ENCODE data around the gene VDAC2. TPM values are rescaled to one million over a fixed set of nuclear protein-coding genes. Genes with fewer than 3 reads are reported as not detected.
A peak's percentile ranks its signal among the peaks of the same experiment; 100 is the strongest.

VDAC2 gene
- total RNA-seq, 4 donors from 2014 or later = 219 to 319 (median 285) TPM

GRCh38 chr10:75272094-75272493, 61.5 kb downstream of the VDAC2 start:
- no peaks in the 10 kb centered on the region for H3K9me3 ChIP-seq
- no peaks in the 10 kb centered on the region for H3K27me3 ChIP-seq
- TF ChIP-seq CTCF (IDR thresholded peaks at IDR 0.05) = no peak
- no peak overlapping the region for H3K4me3 ChIP-seq
- WGBS, 2 donors = 83 to 85% methylated on average over 5 of the region's 5 CpGs
- H3K4me1 ChIP-seq = peaks cover 0 to 19% (median 0%) of the 10 kb centered on the region in 3 donors
- no peak for DNase-seq
- intact Hi-C loops (cut with DNase I) = no loop called here
- no peaks in the 10 kb centered on the region for H3K36me3 ChIP-seq
- no peak overlapping the region for H3K27ac ChIP-seq

- DNase-seq = no peak
- peaks cover 0 to 19% (median 0%) of the 10 kb centered on the region in 3 donors for H3K4me1 ChIP-seq
- intact Hi-C loops (cut with DNase I) = no loop called here
- TF ChIP-seq CTCF (IDR thresholded peaks at IDR 0.05) = no peak
- no peak for TF ChIP-seq POLR2A (IDR thresholded peaks at IDR 0.05)
- no peaks in the 10 kb centered on the region for H3K27me3 ChIP-seq
- H3K27ac ChIP-seq = peak overlapping the region in 1 of 4 donors; percentile 25
- no peaks in the 10 kb centered on the region for H3K9me3 ChIP-seq
- H3K36me3 ChIP-seq = no peaks in the 10 kb centered on the region
- H3K4me3 ChIP-seq = no peak overlapping the region
- 56 to 60% methylated on average over 7 of the region's 7 CpGs for WGBS, 2 donors
Observed at GRCh38 chr10:75272896-75273295, 62.3 kb downstream of the VDAC2 start.

- Histone ChIP-seq H3K9me3 (no peaks in the 10 kb centered on the region), H3K27me3 (no peaks in the 10 kb centered on the region), H3K4me3 (peak overlapping the region; percentile 3 to 45 (median 16)), H3K27ac (peak overlapping the region in 3 of 4 donors; percentile 48 to 87 (median 78)), H3K36me3 (no peaks in the 10 kb centered on the region), H3K4me1 (peaks cover 0 to 22% (median 0%) of the 10 kb centered on the region in 3 donors)
- intact Hi-C loops (cut with DNase I) = no loop called here
- DNase-seq = no peak
- 63 to 69% methylated on average over 34 to 36 of the region's 46 CpGs for WGBS, 2 donors
- TF ChIP-seq POLR2A (IDR thresholded peaks at IDR 0.05) (no peak), CTCF (IDR thresholded peaks at IDR 0.05) (peak in 1 of 6 experiments; percentile 28)
Observed at GRCh38 chr10:75276069-75276872, 65.7 kb downstream of the VDAC2 start.

- H3K36me3 ChIP-seq = no peaks in the 10 kb centered on the region
- H3K27me3 ChIP-seq = no peaks in the 10 kb centered on the region
- 41 to 58% methylated on average over 2 of the region's 2 CpGs for WGBS, 2 donors
- no peak overlapping the region for H3K27ac ChIP-seq
- H3K4me1 ChIP-seq = peaks cover 14 to 53% (median 29%) of the 10 kb centered on the region in 3 donors
- TF ChIP-seq POLR2A (IDR thresholded peaks at IDR 0.05) = no peak
- no peak overlapping the region for H3K4me3 ChIP-seq
- no peak for DNase-seq
- intact Hi-C loops (cut with DNase I) = no loop called here
- H3K9me3 ChIP-seq = no peaks in the 10 kb centered on the region
Observed at GRCh38 chr10:75280236-75280635, 69.6 kb downstream of the VDAC2 start.

Small RNA genes within 50 kb of the gene (small RNA-seq; reads per million reads assigned to genes)
- gene HMGA1P5 (0 reads per million in 4 donors), gene RPL39P25 (0 reads per million in 4 donors)

Other genes with a start within 250 kb of the VDAC2 start
- 10 to 100 TPM; 18.5 to 36.0 (median 24.6) TPM for gene SAMD8, start 99.1 kb upstream of the VDAC2 start, total RNA-seq
- 100 to 1,000 TPM in 3 of 4 donors, 10 to 100 TPM in 1; 87.8 to 139 (median 111) TPM for gene COMTD1, start 25.2 kb downstream of the VDAC2 start, total RNA-seq
- gene ZNF503, start 191.0 kb downstream of the VDAC2 start, total RNA-seq = 10 to 100 TPM in 3 of 4 donors, 1 to 10 TPM in 1; 9.7 to 17.5 (median 14.8) TPM
- gene LRMDA, start 220.8 kb downstream of the VDAC2 start, total RNA-seq = 10 to 100 TPM in 1 of 4 donors, 1 to 10 TPM in 1, under 1 TPM in 1, not detected in 1; 0.88 to 14.1 (median 5.1) TPM

All from esophagus squamous epithelium (tissue), 5 donors.